HCT116 (cell line): Measurements from ENCODE around the gene ST3GAL5. TPM values are rescaled to one million over a fixed set of nuclear protein-coding genes. Genes with fewer than 3 reads are reported as not detected.

ENCODE experiments used
- ATAC-seq: fragments of 200-7000 bp; cut with Tn5 transposase; 2 replicates; pipeline ENCODE4 v1.9.1; 2020; ENCODE audit warnings: mild to moderate bottlenecking, moderate library complexity
- BruUV-seq: library from RNA; stranded (reverse); fragments of 400-500 nt; replicated peaks from 2 replicates; lab custom pipeline; 2021; lab: Mats Ljungman, UMichigan
- CTCF ChIA-PET: fragments of 300-600 bp; sonication (Branson Sonifier 250); formaldehyde crosslinking; loops from one replicate; lab custom pipeline; 2021; ENCODE audit warnings: antibody characterized with exemption; lab: Charles Lee
- POLR2A ChIA-PET: fragments of 300-600, 350-600 bp; sonication (Branson Sonifier 250); formaldehyde crosslinking; loops from one replicate; lab custom pipeline; 2021; ENCODE audit warnings: antibody characterized with exemption; lab: Charles Lee
- RAD21 ChIA-PET, 2 experiments: fragments of 300-600 bp; sonication (Branson Sonifier 250); formaldehyde crosslinking; loops; one replicate each; lab custom pipeline; 2023; ENCODE audit warnings: low total read pairs in 2 of 2; ENCODE audit not compliant: uncharacterized antibody in 2 of 2, unreplicated experiment in 2 of 2, low non-redundant PET in 1 of 2; lab: Charles Lee
- DNase-seq: peaks from one replicate; pipeline ENCODE4 v3.0.0-alpha.2; 2010; ENCODE audit warnings: low read depth, low spot score
- H2AFZ ChIP-seq: fragments of 200-600 bp; shearing (Covaris generic), sonication (generic); 2 replicates; pipeline ENCODE4 v1.6.1; 2017; ENCODE audit warnings: low read depth, mixed run types, mixed read lengths, antibody characterized with exemption, low read length; ENCODE audit not compliant: poor library complexity, severe bottlenecking
- H3K27ac ChIP-seq: 2 replicates; pipeline ENCODE4 v1.5.1; 2012; ENCODE audit warnings: low read depth, low read length
- H3K27me3 ChIP-seq: fragments of 200-600 bp; sonication (generic); 2 replicates; pipeline ENCODE4 v1.6.1; 2016; ENCODE audit warnings: mixed run types, low read length, mixed read lengths; ENCODE audit not compliant: insufficient read depth
- H3K36me3 ChIP-seq, 2 experiments: fragments of 200-500 bp in 1 of 2; fragments of 200-600 bp in 1 of 2; sonication (Bioruptor generic) in 1 of 2; sonication (generic) in 1 of 2; 2 replicates each; pipeline versions ENCODE4 v1.5.1 to v1.6.1; 2014 to 2016; ENCODE audit warnings: low read length in 2 of 2, inconsistent platforms in 1 of 2, mixed read lengths in 1 of 2, mixed run types in 1 of 2; ENCODE audit not compliant: insufficient read depth in 2 of 2, control insufficient read depth in 1 of 2
- H3K4me1 ChIP-seq, 2 experiments: fragments of 200-600 bp in 1 of 2; sonication (generic) in 1 of 2; 2 replicates each; pipeline versions ENCODE4 v1.5.1 to v1.6.1; 2012 to 2017; ENCODE audit warnings: low read length in 2 of 2, inconsistent platforms in 1 of 2, mild to moderate bottlenecking in 1 of 2, mixed read lengths in 1 of 2, mixed run types in 1 of 2, moderate library complexity in 1 of 2; ENCODE audit not compliant: insufficient read depth in 2 of 2, control insufficient read depth in 1 of 2
- H3K4me2 ChIP-seq: fragments of 200-600 bp; sonication (generic); 2 replicates; pipeline ENCODE4 v1.6.1; 2017; ENCODE audit warnings: mixed run types, low read length, mixed read lengths
- H3K4me3 ChIP-seq, 2 experiments: fragments of 200-600 bp in 1 of 2; sonication (generic) in 1 of 2; replicated peaks in 1 of 2; 2 replicates each; pipeline ENCODE4 v1.5.1; 2011 to 2016; ENCODE audit warnings: low read length in 2 of 2, control low read depth in 1 of 2, low read depth in 1 of 2, mild to moderate bottlenecking in 1 of 2, mixed read lengths in 1 of 2, mixed run types in 1 of 2
- H3K79me2 ChIP-seq: fragments of 200-600 bp; sonication (generic); 2 replicates; pipeline ENCODE4 v1.6.1; 2017; ENCODE audit warnings: mild to moderate bottlenecking, mixed run types, low read length, moderate library complexity, mixed read lengths; ENCODE audit not compliant: insufficient read depth
- H3K9ac ChIP-seq: fragments of 200-600 bp; sonication (generic); 2 replicates; pipeline ENCODE4 v1.6.1; 2016; ENCODE audit warnings: low read length, mixed read lengths
- H3K9me2 ChIP-seq: fragments of 200-600 bp; sonication (generic), shearing (Covaris generic); 2 replicates; pipeline ENCODE4 v1.6.1; 2017; ENCODE audit warnings: mixed run types, mild to moderate bottlenecking, moderate library complexity; ENCODE audit not compliant: insufficient read depth
- H3K9me3 ChIP-seq, 2 experiments: fragments of 200-500 bp in 1 of 2; fragments of 200-600 bp in 1 of 2; sonication (Bioruptor generic) in 1 of 2; sonication (generic) in 1 of 2; 2 replicates each; pipeline ENCODE4 v1.6.1; 2014 to 2017; ENCODE audit warnings: low read length in 2 of 2, mixed read lengths in 2 of 2, inconsistent platforms in 1 of 2, low read depth in 1 of 2, mild to moderate bottlenecking in 1 of 2, mixed run types in 1 of 2, moderate library complexity in 1 of 2; ENCODE audit not compliant: control insufficient read depth in 1 of 2, insufficient read depth in 1 of 2
- H4K20me1 ChIP-seq: fragments of 200-600 bp; sonication (generic), shearing (Covaris generic); 2 replicates; pipeline ENCODE4 v1.6.1; 2017; ENCODE audit warnings: mixed run types, mild to moderate bottlenecking, moderate library complexity; ENCODE audit not compliant: insufficient read depth
- ATF3 ChIP-seq: IDR thresholded peaks from 2 replicates; pipeline ENCODE4 v1.6.1; 2012
- CBX3 ChIP-seq: IDR thresholded peaks from 2 replicates; pipeline ENCODE4 v1.6.1; 2012; ENCODE audit warnings: low read depth
- CEBPB ChIP-seq: IDR thresholded peaks from 2 replicates; pipeline ENCODE4 v1.6.1; 2012; ENCODE audit warnings: low read depth
- CTCF ChIP-seq, 3 experiments: fragments of 200-600 bp in 1 of 3; sonication (generic) in 1 of 3; IDR thresholded peaks in 2 of 3; conservative IDR thresholded peaks in 1 of 3; 2 replicates each; pipeline ENCODE4 v1.5.1; 2012 to 2017; ENCODE audit warnings: low read depth in 2 of 3, low read length in 2 of 3, antibody characterized with exemption in 1 of 3, borderline replicate concordance in 1 of 3, control low read depth in 1 of 3, mild to moderate bottlenecking in 1 of 3, mixed read lengths in 1 of 3, mixed run types in 1 of 3, moderate library complexity in 1 of 3; ENCODE audit not compliant: insufficient read depth in 1 of 3
- EGR1 ChIP-seq: IDR thresholded peaks from 2 replicates; pipeline ENCODE4 v1.6.1; 2012; ENCODE audit warnings: low read depth
- ELF1 ChIP-seq: IDR thresholded peaks from 2 replicates; pipeline ENCODE4 v1.6.1; 2012; ENCODE audit warnings: low read depth, borderline replicate concordance
- EZH2 ChIP-seq: fragments of 200-600 bp; sonication (generic); IDR thresholded peaks from 2 replicates; pipeline ENCODE4 v1.6.1; 2017; ENCODE audit warnings: antibody characterized with exemption, mixed run types
- EZH2phosphoT487 ChIP-seq: fragments of 200-600 bp; IDR thresholded peaks from 2 replicates; pipeline ENCODE4 v1.6.1; 2018; ENCODE audit warnings: antibody characterized with exemption, borderline replicate concordance
- FOSL1 ChIP-seq: IDR thresholded peaks from 2 replicates; pipeline ENCODE4 v1.6.1; 2012; ENCODE audit warnings: low read depth
- JUND ChIP-seq: IDR thresholded peaks from 2 replicates; pipeline ENCODE4 v1.6.1; 2012
- MAX ChIP-seq: IDR thresholded peaks from 2 replicates; pipeline ENCODE4 v1.6.1; 2012
- POLR2A ChIP-seq: IDR thresholded peaks from 2 replicates; pipeline ENCODE4 v1.7.0; 2011; ENCODE audit warnings: borderline replicate concordance; ENCODE audit not compliant: insufficient read depth, insufficient read length; ENCODE audit errors: extremely low read depth
- POLR2AphosphoS5 ChIP-seq: IDR thresholded peaks from 2 replicates; pipeline ENCODE4 v1.6.1; 2011; ENCODE audit warnings: mild to moderate bottlenecking, low read depth, low read length, moderate library complexity
- SIN3A ChIP-seq: IDR thresholded peaks from 2 replicates; pipeline ENCODE4 v1.6.1; 2012; ENCODE audit warnings: low read depth
- SRF ChIP-seq: IDR thresholded peaks from 2 replicates; pipeline ENCODE4 v1.6.1; 2012; ENCODE audit warnings: low read depth
- TCF7L2 ChIP-seq: IDR thresholded peaks from 2 replicates; pipeline ENCODE4 v1.7.0; 2011; ENCODE audit warnings: borderline replicate concordance, inconsistent platforms; ENCODE audit not compliant: insufficient read depth, insufficient read length; ENCODE audit errors: extremely low read depth
- YY1 ChIP-seq: IDR thresholded peaks from 2 replicates; pipeline ENCODE4 v1.6.1; 2011; ENCODE audit warnings: low read length, low read depth, moderate library complexity, mild to moderate bottlenecking; ENCODE audit not compliant: insufficient replicate concordance; ENCODE audit errors: extremely low read depth
- ZFX ChIP-seq: fragments of 450-650 bp; IDR thresholded peaks from 2 replicates; pipeline ENCODE4 v1.6.1; 2017
- ZNF274 ChIP-seq: fragments of 200-500 bp; sonication (Bioruptor generic); IDR thresholded peaks from 2 replicates; pipeline ENCODE4 v1.6.1; 2014; ENCODE audit warnings: mild to moderate bottlenecking, low read depth, low read length, inconsistent platforms
- intact Hi-C: fragments of 100-400 bp; cut with micrococcal nuclease; formaldehyde crosslinking; loops from 2 replicates; pipeline ENCODE4 v1.10.0; 2022
- total RNA-seq: library from RNA; stranded (reverse); gene quantifications from one replicate; pipeline ENCODE4 v1.2.1, GENCODE V29; 2021; ENCODE audit not compliant: unreplicated experiment

The ST3GAL5 gene
- total RNA-seq, 1 experiment from 2014 or later = 14.8 TPM

- no peaks in the 10 kb centered on the region for H3K9me2 ChIP-seq
- H4K20me1 ChIP-seq = no peaks in the 10 kb centered on the region
- intact Hi-C loops = no loop called here
- no peak for TF ChIP-seq EGR1
- TF ChIP-seq YY1 = no peak
- no peak for TF ChIP-seq POLR2A
- no peak for TF ChIP-seq EZH2
- TF ChIP-seq ATF3 = no peak
- TF ChIP-seq SRF = no peak
- no peak for TF ChIP-seq JUND
- TF ChIP-seq CBX3 = no peak
- no peak for TF ChIP-seq SIN3A
- TF ChIP-seq ZNF274 = no peak
- no peak for TF ChIP-seq FOSL1
- no peak for TF ChIP-seq TCF7L2
- no peak for TF ChIP-seq ELF1
- no peak for TF ChIP-seq CTCF (IDR thresholded peaks at IDR 0.05 in 2 of 3, conservative IDR thresholded peaks at IDR 0.05 in 1 of 3; ENCODE audit: borderline replicate concordance in 1 of 3, insufficient read depth in 1 of 3, low read depth in 2 of 3, low read length in 2 of 3)
- no peak for TF ChIP-seq POLR2AphosphoS5
- no peak for TF ChIP-seq MAX
- TF ChIP-seq ZFX = no peak
- TF ChIP-seq EZH2phosphoT487 = no peak
- no peak for TF ChIP-seq CEBPB
- TF ChIP-seq, all 23 proteins: peak for 0
- Histone ChIP-seq H3K4me2 (no peak overlapping the region), H2AFZ (no peak overlapping the region), H3K79me2 (no peaks in the 10 kb centered on the region), H3K9me3 (no peaks in the 10 kb centered on the region), H3K9ac (no peak overlapping the region), H3K36me3 (no peaks in the 10 kb centered on the region), H3K27me3 (no peaks in the 10 kb centered on the region), H3K27ac (no peak overlapping the region), H3K4me3 (no peak overlapping the region), H3K4me1 (peaks cover 7 to 13% of the 10 kb centered on the region in 2 experiments; a peak in 3 of 4 replicates)
- ChIA-PET RAD21 (no interaction called here), POLR2A (no interaction called here), CTCF (no interaction called here)
- BruUV-seq = no TSS peak
- ATAC-seq (no peak), DNase-seq (no peak)
Observed at GRCh38 chr2:85905187-85905666, 16.4 kb upstream of the ST3GAL5 start.
